Measurements from ENCODE around the gene HCAR3.
"Not testable (repeated sequence)": the region's sequence is repeated elsewhere in the genome, so short reads cannot be mapped to it uniquely, and the experiment has no call there.

The HCAR3 gene

DNA sequence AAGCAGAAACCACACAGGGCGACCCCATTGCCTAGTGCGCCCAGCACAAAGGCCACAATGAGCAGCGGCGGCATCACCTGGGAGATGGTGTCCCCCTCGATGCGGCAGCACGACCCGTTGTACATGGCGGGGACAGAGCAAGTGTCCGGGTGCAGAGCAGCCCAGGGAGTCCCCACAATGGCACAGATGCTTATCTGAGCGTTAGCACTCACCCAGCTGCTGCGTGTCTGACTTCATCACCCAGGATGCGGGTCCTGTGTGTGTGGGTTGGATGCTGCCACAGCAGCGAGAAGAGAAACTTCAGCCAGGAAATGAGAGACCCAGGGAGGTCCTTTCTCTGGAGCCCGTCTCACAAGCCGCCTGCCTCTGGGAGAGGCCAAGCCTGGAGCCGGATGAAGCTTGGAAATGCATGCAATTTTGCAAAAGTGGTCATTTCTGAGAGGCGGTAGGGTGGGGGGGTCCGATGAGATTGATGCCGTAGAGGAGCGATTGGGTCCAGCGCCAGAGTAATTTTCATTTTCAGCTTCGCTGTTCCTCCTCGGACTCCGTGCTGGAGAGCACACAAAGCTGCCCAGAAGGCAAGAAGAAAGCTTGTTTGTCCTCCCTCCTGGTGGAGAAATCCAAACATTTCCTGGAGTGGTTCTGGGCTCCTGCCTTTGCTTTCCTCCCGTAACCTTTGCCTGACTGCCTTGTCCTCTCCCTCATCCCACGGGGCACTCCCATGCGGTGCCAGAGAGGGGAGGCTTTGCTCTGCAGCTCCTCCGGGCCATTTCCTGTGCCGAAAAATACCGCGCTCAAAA, 13.8 kb upstream of the HCAR3 start, which contains the start of gene HCAR1:
TSS of gene HCAR1 (minus strand) at position 630 of the 800 bp plus-strand sequence. CDS start at position 125, 505 bp downstream.
- Histone ChIP-seq H3K4me1 (ENCODE audit: insufficient read depth, low read length) (peaks cover 4% of the 10 kb centered on the region; the same call in 1 of the 2 replicates), H3K9me3 (ENCODE audit: control insufficient read depth, insufficient read depth, low read length) (no peaks in the 10 kb centered on the region), H3K36me3 (ENCODE audit: insufficient read depth, low read length) (no peaks in the 10 kb centered on the region), H3K9ac (ENCODE audit: low read depth, low read length) (no peak within 1 kb of the TSS)

DNA sequence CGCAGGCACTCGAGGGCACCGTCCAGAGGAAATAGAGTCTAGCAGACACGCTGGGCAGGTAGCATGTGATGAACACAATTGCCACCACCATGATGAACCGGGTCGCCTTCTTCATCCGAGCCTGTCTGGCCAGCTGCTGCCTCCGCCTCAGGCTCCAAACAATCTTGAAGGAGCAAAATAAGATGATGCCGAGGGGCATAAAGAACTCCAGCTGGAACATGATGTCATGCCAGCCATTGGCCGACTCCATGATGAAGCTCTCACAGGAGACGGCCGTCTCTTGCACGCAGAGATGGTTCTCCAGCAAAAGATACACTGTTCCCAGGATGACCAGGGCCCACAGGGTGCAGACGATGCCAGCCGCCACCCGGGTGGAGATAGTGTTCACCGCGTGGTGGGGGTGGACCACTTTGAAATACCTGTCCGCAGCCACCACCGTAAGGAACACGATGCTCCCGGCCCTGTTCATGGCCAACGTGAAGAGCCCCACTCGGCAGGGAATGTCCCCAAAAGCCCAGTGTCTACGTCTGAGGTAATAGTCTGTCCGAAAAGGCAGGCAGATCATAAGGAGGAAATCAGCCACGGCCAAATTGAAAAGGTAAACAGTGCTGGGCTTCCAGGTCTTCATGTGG, 13.1 kb upstream of the HCAR3 start:
- H3K9ac ChIP-seq (ENCODE audit: low read depth, low read length) = no peak overlapping the region
- peaks cover 11% of the 10 kb centered on the region for H3K4me1 ChIP-seq (ENCODE audit: insufficient read depth, low read length)
- no peaks in the 10 kb centered on the region for H3K36me3 ChIP-seq (ENCODE audit: insufficient read depth, low read length)
- H3K9me3 ChIP-seq (ENCODE audit: control insufficient read depth, insufficient read depth, low read length) = no peaks in the 10 kb centered on the region

DNA sequence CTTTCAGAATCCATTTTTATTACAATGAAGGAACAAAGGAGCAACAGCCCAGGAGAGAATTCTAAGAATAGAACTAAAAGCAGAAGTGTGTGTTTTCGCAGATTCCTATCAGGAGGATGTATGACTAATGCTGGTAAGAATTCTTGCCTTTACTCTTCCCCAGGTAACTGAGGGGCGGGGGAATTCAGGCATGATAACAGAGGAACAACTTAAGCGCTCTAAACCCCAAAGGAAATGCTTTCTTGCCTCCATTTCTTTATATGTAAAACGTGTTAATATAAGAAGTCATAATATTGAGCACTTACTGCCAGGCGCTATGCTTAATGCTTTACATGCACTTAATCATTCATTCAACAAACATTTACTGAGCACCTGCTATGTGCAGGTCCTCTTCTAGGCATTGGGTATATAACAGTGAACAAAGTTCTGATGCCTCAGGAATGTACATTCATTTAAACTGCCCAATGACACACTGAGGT, 9.5 kb upstream of the HCAR3 start:
- H3K36me3 ChIP-seq (ENCODE audit: insufficient read depth, low read length) = no peaks in the 10 kb centered on the region
- H3K4me1 ChIP-seq (ENCODE audit: insufficient read depth, low read length) = peaks cover 11% of the 10 kb centered on the region
- H3K9me3 ChIP-seq (ENCODE audit: control insufficient read depth, insufficient read depth, low read length) = no peaks in the 10 kb centered on the region
- no peak overlapping the region; the same call in 1 of the 2 replicates for H3K9ac ChIP-seq (ENCODE audit: low read depth, low read length)

DNA sequence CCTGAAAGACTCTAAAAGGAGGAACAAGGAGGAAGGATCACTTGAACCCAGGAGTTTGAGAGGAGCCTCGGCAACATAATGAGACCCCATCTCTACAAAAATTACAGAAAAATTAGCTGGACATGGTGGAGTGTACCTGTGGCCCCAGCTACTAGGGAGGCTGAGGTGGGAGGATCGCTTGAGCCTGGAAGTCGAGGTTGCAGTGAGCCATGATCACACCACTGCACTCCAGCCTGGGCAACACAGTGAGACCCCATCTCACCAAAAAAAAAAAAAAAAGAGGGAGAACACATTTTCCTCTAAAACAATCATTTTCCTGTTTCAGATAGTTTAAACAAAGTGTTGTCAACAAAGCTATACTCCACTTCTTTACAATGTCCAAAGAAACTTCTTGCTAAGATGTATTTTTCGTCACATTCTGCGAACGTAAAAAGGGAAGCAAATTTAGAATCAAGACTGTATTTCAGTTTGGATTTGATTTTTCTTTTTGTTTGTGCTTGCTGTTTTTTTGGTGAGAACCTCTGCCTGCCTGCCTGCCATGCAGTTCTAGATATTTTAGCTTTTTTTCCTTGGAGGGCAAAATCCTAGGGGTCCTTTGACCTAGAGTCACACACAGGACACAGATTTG, 9.0 kb upstream of the HCAR3 start:
- Histone ChIP-seq H3K36me3 (ENCODE audit: insufficient read depth, low read length) (no peaks in the 10 kb centered on the region), H3K9ac (ENCODE audit: low read depth, low read length) (no peak overlapping the region; the same call in 1 of the 2 replicates), H3K4me1 (ENCODE audit: insufficient read depth, low read length) (peaks cover 9% of the 10 kb centered on the region), H3K9me3 (ENCODE audit: control insufficient read depth, insufficient read depth, low read length) (no peaks in the 10 kb centered on the region)

DNA sequence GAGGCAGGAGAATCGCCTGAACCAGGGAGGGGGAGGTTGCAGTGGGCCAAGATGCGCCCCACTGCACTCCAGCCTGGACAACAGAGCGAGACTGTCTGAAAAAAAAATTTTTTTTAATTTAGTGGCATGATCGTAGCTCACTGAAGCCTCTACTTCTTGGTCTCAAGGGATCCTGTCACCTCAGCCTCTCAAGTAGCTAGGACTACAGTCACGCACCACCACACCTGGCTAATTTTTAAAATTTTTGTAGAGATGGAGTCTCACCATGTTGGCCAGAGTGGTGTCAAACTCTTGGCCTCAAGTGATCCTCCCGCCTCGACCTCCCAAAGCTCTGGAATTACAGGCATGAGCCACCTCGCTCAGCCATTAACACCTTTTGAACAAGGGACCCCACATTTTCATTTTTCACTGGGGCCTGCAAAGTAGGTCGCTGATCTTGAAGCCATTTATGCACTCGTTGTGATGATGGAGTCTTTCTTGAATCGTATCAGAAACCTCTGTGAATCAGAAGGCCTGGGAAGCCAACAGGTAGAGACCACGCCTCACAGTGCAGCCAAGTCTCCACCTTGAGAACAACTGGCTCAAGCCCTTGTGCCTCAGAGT, 8.1 kb upstream of the HCAR3 start:
- peaks cover 7% of the 10 kb centered on the region; the same call in 1 of the 2 replicates for H3K4me1 ChIP-seq (ENCODE audit: insufficient read depth, low read length)
- no peaks in the 10 kb centered on the region for H3K36me3 ChIP-seq (ENCODE audit: insufficient read depth, low read length)
- H3K9me3 ChIP-seq (ENCODE audit: control insufficient read depth, insufficient read depth, low read length) = no peaks in the 10 kb centered on the region
- H3K9ac ChIP-seq (ENCODE audit: low read depth, low read length) = no peak overlapping the region

DNA sequence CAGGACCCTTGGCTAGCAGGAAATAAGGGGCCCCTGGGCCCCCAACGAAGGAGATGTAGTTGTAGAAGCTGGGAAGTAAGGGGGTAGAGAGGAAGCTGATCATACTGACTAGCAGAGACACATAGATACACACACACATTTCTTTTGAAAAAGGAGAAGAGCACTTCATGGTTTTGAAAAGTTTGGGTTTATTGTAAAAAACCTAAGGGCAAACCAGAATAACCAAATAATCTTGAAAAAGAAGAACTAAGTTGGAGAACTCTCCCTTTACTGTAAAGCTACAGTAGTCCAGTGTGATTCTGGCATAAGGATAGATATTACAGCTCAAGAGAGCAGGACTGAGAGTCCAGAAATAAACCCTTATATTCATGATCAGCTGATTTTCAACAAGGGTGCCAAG, 5.8 kb upstream of the HCAR3 start:
- Histone ChIP-seq H3K36me3 (ENCODE audit: insufficient read depth, low read length) (no peaks in the 10 kb centered on the region), H3K9ac (ENCODE audit: low read depth, low read length) (no peak overlapping the region), H3K9me3 (ENCODE audit: control insufficient read depth, insufficient read depth, low read length) (no peaks in the 10 kb centered on the region), H3K4me1 (ENCODE audit: insufficient read depth, low read length) (peaks cover 7% of the 10 kb centered on the region; the same call in 1 of the 2 replicates)

DNA sequence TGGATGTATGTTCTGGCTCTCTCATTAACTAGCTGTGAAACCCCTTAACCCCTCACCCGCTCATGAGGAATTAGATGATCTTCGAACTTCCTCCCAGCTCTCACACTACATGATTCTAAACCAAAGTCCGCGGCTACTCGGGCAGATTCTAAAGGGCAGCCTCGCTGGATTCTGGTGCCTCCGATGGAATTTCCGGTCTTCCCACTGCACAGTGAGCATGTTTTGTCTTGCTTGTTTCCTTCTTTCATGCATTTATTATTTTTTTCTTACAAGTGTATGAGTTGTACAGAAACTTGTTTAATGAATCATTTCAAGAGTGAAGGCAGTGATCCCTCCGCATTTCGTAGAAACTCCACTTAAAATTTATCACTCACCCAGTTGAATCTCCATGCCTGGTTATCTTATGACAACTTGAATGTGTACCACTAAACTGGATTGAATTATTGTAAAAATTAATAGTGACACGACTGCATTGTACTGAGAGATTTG, 4.5 kb upstream of the HCAR3 start:
- Histone ChIP-seq H3K9me3 (ENCODE audit: control insufficient read depth, insufficient read depth, low read length) (no peaks in the 10 kb centered on the region), H3K9ac (ENCODE audit: low read depth, low read length) (no peak overlapping the region), H3K4me1 (ENCODE audit: insufficient read depth, low read length) (peaks cover 7% of the 10 kb centered on the region; the same call in 1 of the 2 replicates), H3K36me3 (ENCODE audit: insufficient read depth, low read length) (no peaks in the 10 kb centered on the region)

DNA sequence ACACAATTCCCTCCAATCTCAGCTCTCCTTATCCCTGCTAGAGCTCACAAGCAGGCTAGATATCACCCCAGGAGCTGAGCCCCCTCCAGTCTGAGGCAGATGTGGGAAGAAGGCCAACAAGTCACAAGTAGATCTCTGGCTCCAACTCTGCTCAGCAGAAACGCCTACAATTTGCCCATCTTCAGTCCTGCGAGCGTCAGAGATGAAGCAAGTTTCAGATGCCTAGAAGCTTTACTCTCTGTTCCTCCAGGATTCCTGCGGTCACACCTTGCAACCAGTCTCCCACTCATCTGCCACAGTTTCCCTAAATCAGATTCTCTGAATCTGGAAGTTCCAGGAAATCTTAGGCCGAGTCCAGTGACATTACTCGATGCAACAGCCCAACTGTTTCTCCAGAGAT, 1.4 kb downstream of the HCAR3 start:
- H3K9me3 ChIP-seq (ENCODE audit: control insufficient read depth, insufficient read depth, low read length); H3K9ac ChIP-seq (ENCODE audit: low read depth, low read length); H3K4me1 ChIP-seq (ENCODE audit: insufficient read depth, low read length); H3K36me3 ChIP-seq (ENCODE audit: insufficient read depth, low read length): not testable (repeated sequence)

DNA sequence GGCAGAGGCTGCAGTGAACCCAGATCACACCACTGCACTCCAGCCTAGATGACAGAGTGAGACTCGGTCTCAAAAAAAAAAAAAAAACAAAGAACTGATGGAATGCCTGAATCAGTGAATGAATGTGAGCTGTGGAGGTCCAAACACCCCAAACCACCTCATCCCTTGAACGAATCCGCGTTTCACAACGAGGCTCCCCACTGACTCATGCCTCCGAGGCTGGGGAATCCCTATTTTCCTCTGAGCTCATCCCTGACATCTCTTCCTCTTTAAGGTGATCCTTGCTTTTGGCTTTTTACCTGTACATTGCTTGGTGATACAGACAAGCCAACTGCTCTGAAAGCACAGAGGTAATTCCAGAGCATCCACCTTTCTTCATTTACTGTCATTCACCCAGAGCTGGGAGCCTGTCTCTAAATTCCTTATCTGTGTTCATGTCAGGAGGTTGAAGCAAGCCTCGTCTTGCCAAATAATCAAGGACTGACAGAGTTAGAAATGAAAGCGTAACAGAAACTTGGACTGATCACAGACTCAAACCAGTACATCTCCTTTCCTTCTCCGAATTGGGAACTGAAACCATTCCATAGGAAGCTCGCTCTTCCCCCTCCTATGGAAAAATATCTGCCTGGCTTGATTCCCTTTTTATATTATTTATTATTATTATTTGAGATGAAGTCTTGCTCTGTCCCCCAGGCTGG, 3.0 kb downstream of the HCAR3 start:
- not testable (repeated sequence) for H3K36me3 ChIP-seq (ENCODE audit: insufficient read depth, low read length)

DNA sequence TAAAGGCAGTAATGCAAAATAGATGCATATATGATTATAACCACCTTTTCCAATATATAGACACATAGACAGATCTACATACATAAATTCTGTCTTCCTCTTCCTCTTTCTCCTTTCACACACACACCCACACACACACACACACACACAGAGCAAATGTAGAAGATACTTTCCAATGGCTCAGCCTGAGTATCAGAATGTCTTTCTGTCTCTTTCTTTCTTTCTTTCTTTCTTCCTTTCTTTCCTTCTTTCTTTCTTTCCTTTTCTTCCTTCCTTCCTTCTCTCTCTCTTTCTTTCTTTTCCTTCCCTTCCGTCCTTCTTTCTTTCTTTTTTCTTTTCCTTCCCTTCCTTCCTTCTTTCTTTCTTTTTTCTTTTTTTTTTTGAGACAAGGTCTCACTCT, 5.3 kb downstream of the HCAR3 start:
- H3K4me1 ChIP-seq (ENCODE audit: insufficient read depth, low read length); H3K9ac ChIP-seq (ENCODE audit: low read depth, low read length); H3K9me3 ChIP-seq (ENCODE audit: control insufficient read depth, insufficient read depth, low read length); H3K36me3 ChIP-seq (ENCODE audit: insufficient read depth, low read length): not testable (repeated sequence)

More for the DNA sequence above, 3.0 kb downstream of the HCAR3 start:
- not testable (repeated sequence) for H3K9me3 ChIP-seq (ENCODE audit: control insufficient read depth, insufficient read depth, low read length); H3K9ac ChIP-seq (ENCODE audit: low read depth, low read length); H3K4me1 ChIP-seq (ENCODE audit: insufficient read depth, low read length)

DNA sequence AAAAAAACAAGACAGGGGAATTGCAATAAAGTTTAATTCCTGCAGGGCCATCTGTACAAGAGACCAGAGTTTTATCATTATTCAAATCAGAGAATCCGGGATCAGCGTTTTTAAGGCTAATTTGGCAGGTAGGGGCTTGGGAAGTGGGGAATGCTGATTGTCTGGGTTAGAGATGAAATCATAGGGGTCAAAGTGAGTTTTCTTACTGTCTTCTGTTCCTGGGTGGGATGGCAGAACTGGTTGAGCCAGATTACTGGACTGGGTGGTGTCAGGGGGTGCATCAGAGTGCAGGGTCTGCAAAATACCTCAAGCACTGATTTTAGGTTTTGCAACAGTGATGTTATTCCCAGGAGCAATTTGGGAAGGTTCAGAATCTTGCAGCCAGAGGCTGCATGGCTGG, 6.3 kb downstream of the HCAR3 start:
- not testable (repeated sequence) for H3K36me3 ChIP-seq (ENCODE audit: insufficient read depth, low read length); H3K9ac ChIP-seq (ENCODE audit: low read depth, low read length); H3K9me3 ChIP-seq (ENCODE audit: control insufficient read depth, insufficient read depth, low read length); H3K4me1 ChIP-seq (ENCODE audit: insufficient read depth, low read length)

DNA sequence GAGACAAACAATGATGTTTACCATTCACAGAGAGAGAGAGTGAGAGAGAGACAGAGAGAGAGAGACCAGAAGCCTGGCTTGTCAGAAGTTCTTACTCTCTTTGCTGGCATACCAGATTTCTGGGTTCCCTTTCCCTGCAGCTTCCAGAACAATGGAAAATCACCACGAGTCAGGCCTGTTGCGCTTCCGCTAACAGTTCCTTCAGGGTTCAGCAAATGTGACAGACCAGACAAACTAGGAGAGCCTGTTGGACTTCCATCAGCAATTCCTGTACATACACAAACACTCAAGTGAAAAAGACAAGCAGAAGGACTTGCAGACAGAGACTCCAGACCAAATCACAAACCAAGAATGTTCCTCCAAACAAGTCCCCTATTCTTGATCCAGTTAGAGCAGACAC, 7.3 kb downstream of the HCAR3 start:
- not testable (repeated sequence) for H3K36me3 ChIP-seq (ENCODE audit: insufficient read depth, low read length); H3K4me1 ChIP-seq (ENCODE audit: insufficient read depth, low read length); H3K9me3 ChIP-seq (ENCODE audit: control insufficient read depth, insufficient read depth, low read length); H3K9ac ChIP-seq (ENCODE audit: low read depth, low read length)

DNA sequence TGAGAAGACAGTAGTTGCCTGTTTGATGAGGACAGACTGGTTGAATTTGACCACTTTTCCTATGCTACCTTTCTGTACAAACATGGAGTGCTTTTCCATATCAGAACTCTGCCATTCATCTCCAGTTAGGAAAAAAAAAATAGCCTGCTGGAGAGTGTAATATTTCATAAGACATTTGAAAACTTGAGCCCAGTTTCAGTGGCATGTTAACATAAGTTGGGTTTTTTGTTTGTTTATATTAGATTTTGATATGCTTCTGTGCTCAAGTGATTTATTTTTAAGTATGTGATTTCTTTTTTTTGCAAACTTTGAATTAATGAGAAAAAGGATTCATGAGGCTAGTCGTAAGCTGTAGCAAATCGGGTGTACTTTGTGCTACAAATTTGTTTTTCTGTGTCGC, 12.8 kb downstream of the HCAR3 start:
- not testable (repeated sequence) for H3K4me1 ChIP-seq (ENCODE audit: insufficient read depth, low read length); H3K9me3 ChIP-seq (ENCODE audit: control insufficient read depth, insufficient read depth, low read length); H3K36me3 ChIP-seq (ENCODE audit: insufficient read depth, low read length); H3K9ac ChIP-seq (ENCODE audit: low read depth, low read length)
